GM13977 (cell line): ENCODE measurements around the gene CHML.

Experiments used
- DNase-seq: peaks from one replicate; pipeline ENCODE4 v3.0.0; 2012; ENCODE audit warnings: low spot score
- CTCF ChIP-seq: IDR thresholded peaks from 2 replicates; pipeline ENCODE4 v1.5.1; 2012; ENCODE audit warnings: mild to moderate bottlenecking, control low read depth; ENCODE audit not compliant: insufficient read depth; ENCODE audit errors: extremely low read depth, missing control alignments
- in situ Hi-C: fragments of 300-500 bp; cut with MboI; formaldehyde crosslinking; loops from one replicate; pipeline ENCODE4 v1.12.0; 2022; ENCODE audit warnings: low sequenced_read_pairs, low pct_unique_long_range_greater_than_20kb, mixed read lengths, inconsistent platforms; ENCODE audit not compliant: unreplicated experiment

CHML gene

GRCh38 chr1:241679404-241679803 is 39.2 kb upstream of the CHML start:
- in situ Hi-C loops = no loop called here
- DNase-seq = no peak
- no peak for TF ChIP-seq CTCF

- no peak for TF ChIP-seq CTCF
- DNase-seq = no peak
- in situ Hi-C loops = no loop called here
These were observed 38.4 kb upstream of the CHML start for GRCh38 chr1:241678536-241678935.

- DNase-seq = peak; percentile 59
- in situ Hi-C loops = no loop called here
- TF ChIP-seq CTCF = no peak
These were observed 37.0 kb upstream of the CHML start for GRCh38 chr1:241677201-241677600.

- TF ChIP-seq CTCF = no peak
- no peak for DNase-seq
- in situ Hi-C loops = no loop called here
These were observed 35.8 kb upstream of the CHML start for GRCh38 chr1:241675983-241676382.

GRCh38 chr1:241674805-241675384 is 34.7 kb upstream of the CHML start:
- DNase-seq = no peak
- TF ChIP-seq CTCF = no peak
- in situ Hi-C loops = no loop called here

- no peak for DNase-seq
- in situ Hi-C loops = no loop called here
- TF ChIP-seq CTCF = no peak
These were observed 32.1 kb upstream of the CHML start for GRCh38 chr1:241672301-241672700.

- DNase-seq = no peak
- in situ Hi-C loops = no loop called here
- TF ChIP-seq CTCF = no peak
These were observed 26.2 kb upstream of the CHML start for GRCh38 chr1:241666419-241666818.
